Ectodermal cell (in vitro differentiated cells): ENCODE measurements around the gene SPOCK1.

Source experiments
- H3K27ac ChIP-seq: 2 replicates; pipeline ENCODE4 v1.7.0; 2013; ENCODE audit warnings: mild to moderate bottlenecking, low read depth, low read length; ENCODE audit not compliant: insufficient read depth, poor library complexity, severe bottlenecking
- H3K27me3 ChIP-seq: 2 replicates; pipeline ENCODE4 v1.7.0; 2013; ENCODE audit warnings: mild to moderate bottlenecking, low read length; ENCODE audit not compliant: insufficient read depth, control insufficient read depth, poor library complexity, severe bottlenecking
- H3K36me3 ChIP-seq: one replicate; pipeline ENCODE4 v1.7.0; 2013; ENCODE audit warnings: low read length; ENCODE audit not compliant: control insufficient read depth, insufficient read depth
- H3K4me1 ChIP-seq: one replicate; pipeline ENCODE4 v1.7.0; 2013; ENCODE audit warnings: low read length; ENCODE audit not compliant: control insufficient read depth, insufficient read depth
- H3K4me3 ChIP-seq: 2 replicates; pipeline ENCODE4 v1.7.0; 2013; ENCODE audit warnings: low read depth, low read length, control low read depth; ENCODE audit not compliant: insufficient read depth
- H3K9me3 ChIP-seq: 2 replicates; pipeline ENCODE4 v1.7.0; 2013; ENCODE audit warnings: mild to moderate bottlenecking, low read length, moderate library complexity; ENCODE audit not compliant: control insufficient read depth
- WGBS, 2 experiments: methylation state at CpG; one replicate each; pipeline ENCODE4 v1.1.7; 2013; ENCODE audit warnings: missing lambda C conversion rate in 2 of 2; 5-methylcytosine and 5-hydroxymethylcytosine counted together

SPOCK1 gene

DNA sequence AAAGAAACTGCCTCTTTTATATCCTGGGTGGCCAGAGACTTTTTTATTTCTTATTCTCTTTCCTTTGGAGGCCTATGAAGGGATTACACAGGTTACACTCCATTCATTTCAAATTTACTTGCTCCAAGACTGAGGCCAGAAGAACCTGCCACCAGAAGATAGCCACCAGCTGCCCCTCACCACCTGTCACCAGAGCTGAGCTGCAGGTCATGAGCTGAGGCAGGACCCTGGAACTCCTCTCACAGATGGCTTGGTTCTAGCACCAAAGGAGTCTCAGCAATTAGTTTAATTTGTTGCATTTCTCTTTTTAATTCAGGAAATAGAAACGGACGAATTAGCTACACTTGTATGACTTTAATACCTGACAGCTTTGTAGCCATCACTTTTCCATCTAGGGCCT is 313.9 kb downstream of the SPOCK1 start:
- Histone ChIP-seq H3K27ac (no peak overlapping the region), H3K36me3 (no peaks in the 10 kb centered on the region), H3K4me3 (no peak overlapping the region), H3K27me3 (no peaks in the 10 kb centered on the region), H3K9me3 (no peaks in the 10 kb centered on the region), H3K4me1 (peaks cover 13% of the 10 kb centered on the region)
- 100% methylated on average over 2 of the region's 2 CpGs for WGBS, 2 experiments

- H3K27ac ChIP-seq, result no peak overlapping the region
- H3K36me3 ChIP-seq, result no peaks in the 10 kb centered on the region
- peaks cover 13% of the 10 kb centered on the region for H3K4me1 ChIP-seq
- H3K9me3 ChIP-seq, result no peaks in the 10 kb centered on the region
- whole genome bisulfite sequencing, 2 experiments, result 87 to 97% methylated on average over 2 of the region's 2 CpGs
- H3K27me3 ChIP-seq, result no peaks in the 10 kb centered on the region
- H3K4me3 ChIP-seq, result no peak overlapping the region
Observed at GRCh38 chr5:137184734-137185133, 314.4 kb downstream of the SPOCK1 start.

DNA sequence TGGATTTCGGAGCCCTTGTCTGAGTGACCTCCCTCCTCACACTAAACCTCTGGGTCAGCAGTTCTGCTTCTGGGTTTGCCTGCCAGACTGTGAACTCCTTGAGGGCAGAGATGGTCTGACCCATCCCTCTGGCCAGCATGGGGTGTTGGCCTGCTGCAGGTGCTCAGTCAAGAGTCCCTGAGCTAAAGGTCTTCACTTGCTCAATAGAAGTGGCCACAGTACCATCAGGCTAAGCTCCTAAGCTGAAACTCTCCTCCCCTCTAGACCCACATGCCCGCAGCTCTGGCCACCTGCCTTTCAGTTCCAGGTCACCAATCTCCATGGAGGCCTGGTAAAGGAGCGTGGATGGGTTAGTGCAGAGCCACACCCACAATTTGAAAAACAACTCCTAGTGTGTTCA is 316.6 kb downstream of the SPOCK1 start:
- no peaks in the 10 kb centered on the region for H3K27me3 ChIP-seq
- H3K9me3 ChIP-seq, result no peaks in the 10 kb centered on the region
- peaks cover 20% of the 10 kb centered on the region for H3K4me1 ChIP-seq
- 91 to 94% methylated on average over 3 of the region's 3 CpGs for WGBS, 2 experiments
- no peak overlapping the region for H3K27ac ChIP-seq
- H3K36me3 ChIP-seq, result no peaks in the 10 kb centered on the region
- no peak overlapping the region for H3K4me3 ChIP-seq

GRCh38 chr5:137181667-137182066 is 317.5 kb downstream of the SPOCK1 start:
- no peaks in the 10 kb centered on the region for H3K27me3 ChIP-seq
- H3K36me3 ChIP-seq, result no peaks in the 10 kb centered on the region
- no peaks in the 10 kb centered on the region for H3K9me3 ChIP-seq
- WGBS, 2 experiments, result 84 to 88% methylated on average over 2 of the region's 2 CpGs
- no peak overlapping the region for H3K27ac ChIP-seq
- no peak overlapping the region for H3K4me3 ChIP-seq
- H3K4me1 ChIP-seq, result peaks cover 21% of the 10 kb centered on the region

DNA sequence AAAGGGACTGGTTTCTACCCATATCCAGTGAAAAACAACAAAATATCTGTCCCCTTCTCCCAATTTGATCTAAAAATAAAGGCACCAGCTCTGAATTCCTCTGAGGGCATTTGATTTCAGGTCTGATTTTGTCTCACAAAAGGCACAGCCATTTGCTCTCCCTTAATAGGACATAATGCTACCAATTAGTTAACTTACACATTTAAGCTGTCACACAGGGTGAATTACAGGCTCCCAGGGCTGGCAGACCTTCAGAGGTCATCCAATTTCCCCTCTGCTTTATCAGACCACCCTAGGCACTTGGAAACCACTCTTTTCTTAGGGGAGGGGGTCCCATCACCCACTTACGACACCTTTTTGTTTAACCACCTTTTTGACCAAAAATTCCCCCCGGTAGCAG is 319.9 kb downstream of the SPOCK1 start:
- Histone ChIP-seq H3K27me3 (no peaks in the 10 kb centered on the region), H3K4me1 (peaks cover 20% of the 10 kb centered on the region), H3K9me3 (no peaks in the 10 kb centered on the region), H3K36me3 (no peaks in the 10 kb centered on the region), H3K27ac (no peak overlapping the region), H3K4me3 (no peak overlapping the region)
- 79 to 80% methylated on average over 2 of the region's 2 CpGs for WGBS, 2 experiments

GRCh38 chr5:137176609-137177008 is 322.5 kb downstream of the SPOCK1 start:
- Histone ChIP-seq H3K27ac (no peak overlapping the region), H3K9me3 (no peaks in the 10 kb centered on the region), H3K27me3 (no peaks in the 10 kb centered on the region), H3K4me1 (peaks cover 8% of the 10 kb centered on the region), H3K4me3 (no peak overlapping the region), H3K36me3 (no peaks in the 10 kb centered on the region)
- WGBS, 2 experiments, result 93 to 95% methylated on average over 2 of the region's 2 CpGs

- H3K4me3 ChIP-seq, result no peak overlapping the region
- no peaks in the 10 kb centered on the region for H3K36me3 ChIP-seq
- no peak overlapping the region for H3K27ac ChIP-seq
- peaks cover 8% of the 10 kb centered on the region for H3K4me1 ChIP-seq
- 89 to 95% methylated on average over 2 of the region's 2 CpGs for WGBS, 2 experiments
- H3K27me3 ChIP-seq, result no peaks in the 10 kb centered on the region
- H3K9me3 ChIP-seq, result no peaks in the 10 kb centered on the region
Observed at GRCh38 chr5:137176126-137176525, 323.0 kb downstream of the SPOCK1 start.

GRCh38 chr5:137174196-137174595 is 324.9 kb downstream of the SPOCK1 start:
- Histone ChIP-seq H3K4me1 (peaks cover 8% of the 10 kb centered on the region), H3K27ac (no peak overlapping the region), H3K36me3 (no peaks in the 10 kb centered on the region), H3K4me3 (no peak overlapping the region), H3K9me3 (no peaks in the 10 kb centered on the region), H3K27me3 (no peaks in the 10 kb centered on the region)
- 91 to 93% methylated on average over 3 of the region's 3 CpGs for WGBS, 2 experiments

DNA sequence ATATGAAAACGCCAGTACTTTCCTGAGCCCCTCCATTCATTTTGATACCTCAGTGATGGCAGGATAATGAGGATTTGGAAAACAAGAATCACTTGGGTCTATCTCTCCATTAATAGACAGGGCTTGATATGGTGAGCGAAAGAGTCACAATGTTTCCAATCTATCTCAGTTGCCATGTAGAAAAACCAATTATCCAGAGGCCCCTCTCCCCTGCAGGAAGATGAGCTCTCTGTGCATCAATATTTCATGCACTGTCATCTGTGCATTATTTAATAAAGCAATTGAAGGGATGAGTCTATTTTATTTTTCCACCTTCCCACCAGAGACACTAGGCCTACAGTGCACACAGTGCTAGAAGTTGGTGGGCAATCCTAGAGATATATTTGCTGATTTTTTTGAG is 326.9 kb downstream of the SPOCK1 start:
- no peaks in the 10 kb centered on the region for H3K9me3 ChIP-seq
- no peaks in the 10 kb centered on the region for H3K36me3 ChIP-seq
- 98 to 100% methylated on average over 2 of the region's 2 CpGs for WGBS, 2 experiments
- H3K4me1 ChIP-seq, result no peaks in the 10 kb centered on the region
- H3K27me3 ChIP-seq, result no peaks in the 10 kb centered on the region
- H3K27ac ChIP-seq, result no peak overlapping the region
- H3K4me3 ChIP-seq, result no peak overlapping the region

GRCh38 chr5:137167187-137167586 is 331.9 kb downstream of the SPOCK1 start:
- H3K36me3 ChIP-seq, result no peaks in the 10 kb centered on the region
- no peaks in the 10 kb centered on the region for H3K9me3 ChIP-seq
- no peak overlapping the region for H3K4me3 ChIP-seq
- H3K27ac ChIP-seq, result no peak overlapping the region
- H3K27me3 ChIP-seq, result no peaks in the 10 kb centered on the region
- H3K4me1 ChIP-seq, result no peaks in the 10 kb centered on the region

DNA sequence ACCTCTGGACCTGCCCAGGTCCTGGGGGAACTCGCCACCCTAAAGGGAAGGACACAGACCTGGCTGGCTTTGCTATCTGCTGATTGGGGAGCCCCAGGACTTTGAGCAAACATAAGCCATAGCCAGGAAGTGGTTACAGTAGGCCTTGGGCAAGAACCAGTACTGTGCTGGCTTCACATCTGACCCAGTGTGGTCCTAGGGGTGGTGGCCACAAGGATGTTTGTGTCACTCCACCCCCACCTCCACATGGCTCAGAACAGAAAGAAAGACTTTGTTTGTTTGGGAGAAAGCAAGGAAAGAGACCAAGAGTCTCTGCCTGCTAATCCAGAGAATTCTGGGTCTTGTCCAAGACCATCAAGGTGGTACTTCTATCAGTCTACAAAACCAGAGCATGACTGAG is 334.2 kb downstream of the SPOCK1 start:
- WGBS, 2 experiments, result 90 to 97% methylated on average over 1 of the region's 1 CpG
- Histone ChIP-seq H3K27me3 (no peaks in the 10 kb centered on the region), H3K9me3 (no peaks in the 10 kb centered on the region), H3K4me3 (no peak overlapping the region), H3K36me3 (no peaks in the 10 kb centered on the region), H3K4me1 (no peaks in the 10 kb centered on the region), H3K27ac (no peak overlapping the region)
